CD4-positive, alpha-beta T cell (primary cell): ENCODE measurements around the gene ZNF768. TPM values are rescaled to one million over a fixed set of nuclear protein-coding genes. Genes with fewer than 3 reads are reported as not detected.
"Not testable (repeated sequence)": the region's sequence is repeated elsewhere in the genome, so short reads cannot be mapped to it uniquely, and the experiment has no call there.

Experiments
- ATAC-seq: fragments of 200-7000 bp; cut with Tn5 transposase; one replicate; pipeline ENCODE4 v1.10.0; 2022; ENCODE audit warnings: mild to moderate bottlenecking; ENCODE audit not compliant: poor library complexity
- CTCF ChIA-PET: fragments of 350-600 bp; sonication (Branson Sonifier 250); formaldehyde crosslinking; loops from one replicate; lab custom pipeline; 2021; ENCODE audit warnings: antibody characterized with exemption, inconsistent platforms; lab: Charles Lee
- POLR2A ChIA-PET: fragments of 350-600 bp; sonication (Branson Sonifier 250); formaldehyde crosslinking; loops from one replicate; lab custom pipeline; 2021; ENCODE audit warnings: antibody characterized with exemption, inconsistent platforms; lab: Charles Lee
- DNase-seq, 14 experiments: peaks; one replicate each; pipeline ENCODE4 v3.0.0-alpha.2; 2013 to 2020; ENCODE audit warnings: mixed read lengths in 2 of 14
- H3K27ac ChIP-seq, 2 donors: one replicate each; pipeline versions ENCODE4 v1.5.1 to v1.7.0; 2013; ENCODE audit warnings: low read length in 2 of 2, low read depth in 1 of 2, mild to moderate bottlenecking in 1 of 2
- H3K27me3 ChIP-seq, 2 experiments: 1 replicate in 1 of 2; 2 replicates in 1 of 2; pipeline versions ENCODE4 v1.6.1 to v1.7.0; 2013; ENCODE audit warnings: low read length in 2 of 2, control low read depth in 1 of 2, mild to moderate bottlenecking in 1 of 2, moderate library complexity in 1 of 2; ENCODE audit not compliant: insufficient read depth in 2 of 2, control insufficient read depth in 1 of 2
- H3K36me3 ChIP-seq: one replicate; pipeline ENCODE4 v1.6.1; 2013; ENCODE audit warnings: low read length, control low read depth; ENCODE audit not compliant: insufficient read depth
- H3K4me1 ChIP-seq: one replicate; pipeline ENCODE4 v1.6.1; 2013; ENCODE audit warnings: low read length, control low read depth; ENCODE audit not compliant: insufficient read depth
- H3K4me3 ChIP-seq: one replicate; pipeline ENCODE4 v1.5.1; 2013; ENCODE audit warnings: mild to moderate bottlenecking, low read length, moderate library complexity
- H3K9me3 ChIP-seq, 2 experiments: 1 replicate in 1 of 2; 2 replicates in 1 of 2; pipeline versions ENCODE4 v1.6.1 to v1.7.0; 2013; ENCODE audit warnings: low read length in 2 of 2, mild to moderate bottlenecking in 2 of 2, control low read depth in 1 of 2, moderate library complexity in 1 of 2; ENCODE audit not compliant: control insufficient read depth in 1 of 2, insufficient read depth in 1 of 2
- H3K27ac Mint-ChIP-seq: one replicate; pipeline ENCODE4 v1.8.0; 2020; ENCODE audit warnings: mixed read lengths
- H3K27me3 Mint-ChIP-seq: one replicate; pipeline ENCODE4 v1.8.0; 2021; ENCODE audit warnings: mixed read lengths
- H3K36me3 Mint-ChIP-seq: one replicate; pipeline ENCODE4 v1.8.0; 2021; ENCODE audit warnings: low read depth, mixed read lengths
- H3K4me1 Mint-ChIP-seq: one replicate; pipeline ENCODE4 v1.8.0; 2021; ENCODE audit warnings: low read depth, mixed read lengths
- H3K4me3 Mint-ChIP-seq: one replicate; pipeline ENCODE4 v1.8.0; 2020; ENCODE audit warnings: mild to moderate bottlenecking, mixed read lengths
- H3K9me3 Mint-ChIP-seq: one replicate; pipeline ENCODE4 v1.8.0; 2020; ENCODE audit warnings: mixed read lengths
- intact Hi-C, 2 experiments: fragments of 100-400 bp; cut with DNase I in 1 of 2; cut with micrococcal nuclease in 1 of 2; formaldehyde crosslinking; loops; one replicate each; pipeline versions ENCODE4 v1.15.1 to v1.9.0; 2023 to 2025; cut with DNase I, micrococcal nuclease
- total RNA-seq, 174 experiments: library from RNA in 2 of 174; stranded (reverse) in 2 of 174; gene quantifications; one replicate each; pipeline ENCODE4 v1.2.3 and lab custom pipeline; 2021 to 2026
- TF ChIP-seq, protein P1 (sequence below): fragments of 200-600 bp; IDR thresholded peaks from one replicate; pipeline ENCODE4 v1.8.0; 2022; ENCODE audit warnings: antibody characterized with exemption, mild to moderate bottlenecking

ZNF768 gene
- total RNA-seq, 2 experiments from 2014 or later: 3.9 to 4.1 TPM

DNA sequence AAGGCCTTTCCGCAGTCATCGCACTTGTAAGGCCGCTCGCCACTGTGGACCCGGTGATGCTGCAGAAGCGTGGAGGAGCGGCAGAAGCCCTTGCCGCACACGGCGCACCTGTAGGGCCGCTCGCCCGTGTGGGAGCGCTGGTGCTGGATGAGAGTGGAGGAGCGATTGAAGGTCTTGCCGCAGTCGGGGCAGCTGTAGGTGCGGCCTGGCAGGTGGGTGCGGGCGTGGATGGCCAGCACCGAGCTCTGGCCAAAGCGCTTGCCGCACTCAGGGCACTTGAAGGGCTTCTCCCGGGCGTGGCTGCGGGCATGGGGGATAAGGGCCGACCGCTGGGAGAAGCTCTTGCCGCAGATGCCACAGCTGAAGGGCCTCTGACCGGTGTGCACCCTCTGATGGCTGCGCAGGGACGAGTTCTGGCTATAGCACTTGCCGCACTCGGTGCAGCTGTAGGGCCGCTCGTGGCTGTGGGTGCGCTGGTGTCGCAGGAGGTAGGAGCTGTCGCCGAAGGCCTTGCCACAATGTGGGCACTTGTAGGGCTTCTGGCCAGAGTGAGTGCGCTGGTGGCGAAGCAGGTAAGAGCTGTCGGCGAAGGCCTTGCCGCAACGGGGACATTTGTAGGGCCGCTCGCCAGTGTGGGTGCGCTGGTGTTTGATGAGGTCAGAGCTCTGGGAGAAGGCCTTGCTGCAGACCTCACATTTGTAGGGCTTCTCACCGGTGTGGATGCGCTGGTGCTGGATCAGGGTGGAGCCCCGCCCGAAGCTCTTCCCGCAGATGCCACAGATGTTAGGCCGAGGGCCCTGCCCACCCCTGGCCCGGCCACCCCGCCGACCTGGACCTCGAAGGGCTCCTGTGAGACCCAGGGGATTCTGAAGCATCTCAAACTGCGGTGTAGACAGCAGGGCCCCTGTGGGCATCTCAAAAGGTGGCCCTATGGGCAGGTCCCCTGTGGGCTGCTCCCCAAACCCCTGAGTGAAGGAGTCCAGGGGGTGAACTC, 1.5 kb downstream of the ZNF768 start:
- TF ChIP-seq, protein P1, sequence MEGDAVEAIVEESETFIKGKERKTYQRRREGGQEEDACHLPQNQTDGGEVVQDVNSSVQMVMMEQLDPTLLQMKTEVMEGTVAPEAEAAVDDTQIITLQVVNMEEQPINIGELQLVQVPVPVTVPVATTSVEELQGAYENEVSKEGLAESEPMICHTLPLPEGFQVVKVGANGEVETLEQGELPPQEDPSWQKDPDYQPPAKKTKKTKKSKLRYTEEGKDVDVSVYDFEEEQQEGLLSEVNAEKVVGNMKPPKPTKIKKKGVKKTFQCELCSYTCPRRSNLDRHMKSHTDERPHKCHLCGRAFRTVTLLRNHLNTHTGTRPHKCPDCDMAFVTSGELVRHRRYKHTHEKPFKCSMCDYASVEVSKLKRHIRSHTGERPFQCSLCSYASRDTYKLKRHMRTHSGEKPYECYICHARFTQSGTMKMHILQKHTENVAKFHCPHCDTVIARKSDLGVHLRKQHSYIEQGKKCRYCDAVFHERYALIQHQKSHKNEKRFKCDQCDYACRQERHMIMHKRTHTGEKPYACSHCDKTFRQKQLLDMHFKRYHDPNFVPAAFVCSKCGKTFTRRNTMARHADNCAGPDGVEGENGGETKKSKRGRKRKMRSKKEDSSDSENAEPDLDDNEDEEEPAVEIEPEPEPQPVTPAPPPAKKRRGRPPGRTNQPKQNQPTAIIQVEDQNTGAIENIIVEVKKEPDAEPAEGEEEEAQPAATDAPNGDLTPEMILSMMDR: no peak
- peaks cover 24% of the 10 kb centered on the region for H3K36me3 Mint-ChIP-seq
- ChIA-PET POLR2A (interaction anchor here (0.7 to 4.0 kb wide), 9 partner anchors 10 to 385 kb away, joined by 3 to 22 read pairs (median 5); partner anchors contain the start of genes DCTPP1, ZNF688 and ZNF747), CTCF (interaction anchor here (1.3 to 1.6 kb wide), 2 partner anchors 69 to 95 kb away, joined by 3 to 6 read pairs; partner anchors contain the start of gene DCTPP1)
- peak in 1 of 14 experiments; percentile 33 for DNase-seq
- no peaks in the 10 kb centered on the region for H3K9me3 Mint-ChIP-seq
- no peak overlapping the region for H3K4me3 ChIP-seq
- no peak overlapping the region for H3K27ac ChIP-seq
- no peaks in the 10 kb centered on the region for H3K27me3 Mint-ChIP-seq
- intact Hi-C loops: loop anchor here in 1 of 2 experiments (5.0 kb wide), 1 partner anchor 33 kb away; no protein-coding TSS in a partner anchor
- no peaks in the 10 kb centered on the region for H3K27me3 ChIP-seq
- peaks cover 40% of the 10 kb centered on the region for H3K4me1 ChIP-seq
- H3K27ac Mint-ChIP-seq: no peak overlapping the region
- H3K4me1 Mint-ChIP-seq: peaks cover 21% of the 10 kb centered on the region
- H3K9me3 ChIP-seq: no peaks in the 10 kb centered on the region
- no peak for ATAC-seq
- H3K36me3 ChIP-seq: peaks cover 21% of the 10 kb centered on the region
- H3K4me3 Mint-ChIP-seq: peak overlapping the region; percentile 45

DNA sequence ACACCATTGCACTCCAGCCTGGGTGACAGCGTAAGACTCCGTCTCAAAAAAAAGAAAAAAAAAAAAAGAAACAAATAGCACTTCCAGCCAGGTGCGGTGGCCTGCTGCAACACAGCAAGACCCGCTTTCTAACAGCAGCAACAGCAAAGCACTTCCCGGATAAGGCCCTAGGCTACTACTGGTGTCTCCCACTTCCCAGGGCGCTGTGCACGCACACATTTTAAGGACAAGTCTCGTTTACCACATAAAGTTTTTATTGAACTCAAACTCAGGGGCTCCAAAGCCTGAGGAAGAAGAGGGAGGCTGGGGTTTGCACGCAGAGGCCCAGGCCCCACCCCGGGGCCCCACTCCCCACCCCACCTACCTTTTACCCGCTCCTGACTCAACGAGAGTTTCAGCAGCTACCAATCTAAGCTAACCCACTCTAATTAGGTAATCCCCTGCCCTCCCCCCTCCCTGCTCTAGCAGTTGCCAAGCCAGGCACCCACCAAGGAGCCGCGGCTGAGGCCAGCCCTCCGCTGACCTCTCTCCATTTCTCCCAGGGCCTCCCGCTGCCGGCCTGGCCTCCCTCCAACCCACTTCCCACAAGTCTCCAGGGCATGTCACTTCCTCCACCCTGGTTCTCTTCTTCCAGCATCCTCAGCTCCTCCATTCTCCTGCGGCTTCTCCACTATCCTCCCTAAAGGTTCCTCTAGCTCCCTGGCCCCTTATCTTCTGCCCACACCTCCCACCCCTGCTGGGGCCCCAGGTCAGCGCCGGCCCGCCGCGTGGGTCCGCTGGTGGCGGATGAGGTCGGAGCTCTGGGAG, 2.4 kb downstream of the ZNF768 start:
- DNase-seq (peak in 1 of 14 experiments; percentile 26), ATAC-seq (no peak)
- Histone ChIP-seq H3K9me3 (no peaks in the 10 kb centered on the region), H3K4me1 (peaks cover 31% of the 10 kb centered on the region), H3K27me3 (no peaks in the 10 kb centered on the region), H3K27ac (no peak overlapping the region), H3K36me3 (peaks cover 30% of the 10 kb centered on the region), H3K4me3 (no peak overlapping the region)
- Mint-ChIP-seq H3K9me3 (no peaks in the 10 kb centered on the region), H3K27ac (no peak overlapping the region), H3K27me3 (no peaks in the 10 kb centered on the region), H3K4me1 (peaks cover 19% of the 10 kb centered on the region), H3K4me3 (peak overlapping the region; percentile 45), H3K36me3 (peaks cover 33% of the 10 kb centered on the region)
- TF ChIP-seq, protein P1: no peak
- intact Hi-C loops: no loop called here
- CTCF ChIA-PET: no interaction called here
- POLR2A ChIA-PET: interaction anchor here (1.0 to 4.0 kb wide), 7 partner anchors 11 to 107 kb away, joined by 3 to 22 read pairs (median 5); partner anchors contain the start of genes DCTPP1, ZNF688 and ZNF747

DNA sequence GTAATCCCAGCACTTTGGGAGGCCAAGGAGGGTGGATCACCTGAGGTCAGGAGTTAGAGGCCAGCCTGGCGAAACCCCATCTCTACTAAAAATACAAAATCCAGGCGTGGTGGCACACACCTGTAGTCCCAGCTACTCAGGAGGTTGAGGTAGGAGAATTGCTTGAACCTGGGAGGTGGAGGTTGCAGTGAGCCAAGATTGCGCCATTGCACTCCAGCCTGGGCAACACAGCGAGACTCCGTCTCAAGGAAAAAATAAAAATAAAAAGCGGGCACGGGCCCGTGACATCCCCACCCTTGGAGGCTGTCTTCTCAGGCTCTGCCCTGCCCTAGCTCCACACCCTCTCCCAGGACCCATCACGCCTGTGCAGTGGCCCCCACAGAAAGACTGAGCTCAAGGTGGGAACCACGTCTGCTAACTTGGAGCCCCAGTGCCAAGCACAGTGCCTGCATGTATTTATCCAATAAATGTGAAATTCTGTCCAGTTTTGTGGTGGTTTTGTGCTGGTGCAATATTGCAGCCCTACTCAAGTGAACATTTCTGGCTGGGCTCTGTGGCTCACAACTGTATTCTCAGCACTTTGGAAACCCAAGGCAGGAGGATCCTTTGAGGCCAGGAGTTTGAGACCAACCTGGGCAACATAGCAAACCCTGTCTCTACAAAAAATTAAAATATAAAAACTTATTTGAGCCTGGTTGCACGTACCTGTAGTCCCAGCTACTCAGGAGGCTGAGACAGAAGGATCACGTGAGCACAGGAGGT, 3.5 kb downstream of the ZNF768 start:
- ChIA-PET CTCF (interaction anchor here (0.6 kb wide), 1 partner anchor 26 kb away, joined by 3 read pairs; no protein-coding TSS in a partner anchor), POLR2A (interaction anchor here (1.0 to 4.0 kb wide), 4 partner anchors 12 to 93 kb away, joined by 3 to 22 read pairs (median 3); partner anchors contain the start of genes DCTPP1 and ZNF747)
- H3K4me3 Mint-ChIP-seq, H3K9me3 Mint-ChIP-seq, DNase-seq, H3K27me3 Mint-ChIP-seq, intact Hi-C loops, H3K27me3 ChIP-seq, ATAC-seq, H3K27ac ChIP-seq, H3K9me3 ChIP-seq, H3K4me3 ChIP-seq: not testable (repeated sequence)
- peaks cover 11% of the 10 kb centered on the region for H3K4me1 Mint-ChIP-seq
- peak overlapping the region; percentile 22 for H3K27ac Mint-ChIP-seq
- peaks cover 44% of the 10 kb centered on the region for H3K36me3 Mint-ChIP-seq
- Histone ChIP-seq H3K4me1 (peaks cover 25% of the 10 kb centered on the region), H3K36me3 (peaks cover 40% of the 10 kb centered on the region)
